Stimulated activated naive CD8-positive, alpha-beta T cell treated with anti-CD3 and anti-CD28 coated beads, Interleukin-15, amount 100 ng/mL, for 72 hours (primary cell): ENCODE results near the gene CRYZL1.

ENCODE experiments used
- ATAC-seq: fragments of 150-1000 bp; cut with Tn5 transposase; 2 replicates; pipeline ENCODE4 v1.10.0; 2021; ENCODE audit warnings: mild to moderate bottlenecking, moderate library complexity
- DNase-seq, 2 donors: peaks; one replicate each; pipeline ENCODE4 v3.0.0; 2021 to 2022
- H3K27ac Mint-ChIP-seq, 2 donors: one replicate each; pipeline ENCODE4 v1.8.0; 2022; ENCODE audit warnings: mild to moderate bottlenecking in 2 of 2, mixed read lengths in 2 of 2, moderate library complexity in 2 of 2
- H3K27me3 Mint-ChIP-seq: one replicate; pipeline ENCODE4 v1.8.0; 2022; ENCODE audit warnings: mixed read lengths
- H3K4me1 Mint-ChIP-seq: one replicate; pipeline ENCODE4 v1.8.0; 2022; ENCODE audit warnings: mild to moderate bottlenecking, mixed read lengths
- H3K4me3 Mint-ChIP-seq, 2 donors: one replicate each; pipeline ENCODE4 v1.8.0; 2022; ENCODE audit warnings: mild to moderate bottlenecking in 2 of 2, mixed read lengths in 2 of 2, moderate library complexity in 1 of 2
- H3K9me3 Mint-ChIP-seq, 2 donors: one replicate each; pipeline ENCODE4 v1.8.0; 2022; ENCODE audit warnings: mixed read lengths in 2 of 2

CRYZL1 gene

GRCh38 chr21:33544451-33545195 is 96.9 kb downstream of the CRYZL1 start:
- Mint-ChIP-seq H3K27me3 (no peaks in the 10 kb centered on the region), H3K4me1 (peaks cover 47% of the 10 kb centered on the region), H3K9me3 (no peaks in the 10 kb centered on the region), H3K4me3 (peak overlapping the region; percentile 95 to 96), H3K27ac (peak overlapping the region; percentile 100)
- DNase-seq: no peak
- ATAC-seq: no peak

- Mint-ChIP-seq H3K27me3 (no peaks in the 10 kb centered on the region), H3K27ac (peak overlapping the region; percentile 100), H3K4me3 (peak overlapping the region; percentile 95 to 96), H3K4me1 (peaks cover 46% of the 10 kb centered on the region), H3K9me3 (no peaks in the 10 kb centered on the region)
- no peak for ATAC-seq
- DNase-seq: peak in 1 of 2 donors; percentile 83
Measured at GRCh38 chr21:33543505-33544129, 97.9 kb downstream of the CRYZL1 start.

- Mint-ChIP-seq H3K27me3 (no peaks in the 10 kb centered on the region), H3K4me1 (peaks cover 46% of the 10 kb centered on the region), H3K4me3 (peak within 1 kb of the TSS; percentile 95 to 96), H3K9me3 (no peaks in the 10 kb centered on the region), H3K27ac (peak within 1 kb of the TSS; percentile 100)
- ATAC-seq (peak; percentile 96), DNase-seq (peak; percentile 97 to 99)
Measured at GRCh38 chr21:33542640-33543504, 98.7 kb downstream of the CRYZL1 start, which contains the start of gene SON. Gene SON (plus strand): TSS chr21:33543038. CDS start chr21:33543093, 55 bp downstream.

GRCh38 chr21:33541756-33542639 is 99.5 kb downstream of the CRYZL1 start, which contains the start of gene GART:
Gene GART (minus strand): TSS chr21:33542117. CDS start chr21:33539315, 2,802 bp downstream.
- Mint-ChIP-seq H3K27ac (peak within 1 kb of the TSS; percentile 100), H3K4me3 (peak within 1 kb of the TSS; percentile 95 to 96), H3K4me1 (peaks cover 37% of the 10 kb centered on the region), H3K9me3 (peaks cover 0 to 5% of the 10 kb centered on the region in 2 donors), H3K27me3 (no peaks in the 10 kb centered on the region)
- peak; percentile 78 for ATAC-seq
- DNase-seq: peak; percentile 85 to 87

GRCh38 chr21:33541105-33541711 is 100.3 kb downstream of the CRYZL1 start:
- DNase-seq (peak in 1 of 2 donors; percentile 33), ATAC-seq (no peak)
- Mint-ChIP-seq H3K9me3 (peaks cover 0 to 5% of the 10 kb centered on the region in 2 donors), H3K27ac (peak overlapping the region; percentile 100), H3K4me1 (peaks cover 35% of the 10 kb centered on the region), H3K4me3 (peak overlapping the region; percentile 95 to 96), H3K27me3 (no peaks in the 10 kb centered on the region)

GRCh38 chr21:33540711-33541104 is 100.8 kb downstream of the CRYZL1 start:
- Mint-ChIP-seq H3K27me3 (no peaks in the 10 kb centered on the region), H3K4me1 (peaks cover 30% of the 10 kb centered on the region), H3K9me3 (peaks cover 0 to 5% of the 10 kb centered on the region in 2 donors), H3K27ac (peak overlapping the region; percentile 3 to 100), H3K4me3 (peak overlapping the region; percentile 95 to 96)
- ATAC-seq (no peak), DNase-seq (no peak)

- H3K4me1 Mint-ChIP-seq: peaks cover 27% of the 10 kb centered on the region
- H3K9me3 Mint-ChIP-seq: peaks cover 0 to 5% of the 10 kb centered on the region in 2 donors
- no peak for DNase-seq
- H3K4me3 Mint-ChIP-seq: peak overlapping the region; percentile 18 to 96
- no peaks in the 10 kb centered on the region for H3K27me3 Mint-ChIP-seq
- no peak overlapping the region for H3K27ac Mint-ChIP-seq
- ATAC-seq: no peak
Measured at GRCh38 chr21:33539616-33540015, 101.9 kb downstream of the CRYZL1 start.
